Measurements from ENCODE around the gene CYTL1.

DNA sequence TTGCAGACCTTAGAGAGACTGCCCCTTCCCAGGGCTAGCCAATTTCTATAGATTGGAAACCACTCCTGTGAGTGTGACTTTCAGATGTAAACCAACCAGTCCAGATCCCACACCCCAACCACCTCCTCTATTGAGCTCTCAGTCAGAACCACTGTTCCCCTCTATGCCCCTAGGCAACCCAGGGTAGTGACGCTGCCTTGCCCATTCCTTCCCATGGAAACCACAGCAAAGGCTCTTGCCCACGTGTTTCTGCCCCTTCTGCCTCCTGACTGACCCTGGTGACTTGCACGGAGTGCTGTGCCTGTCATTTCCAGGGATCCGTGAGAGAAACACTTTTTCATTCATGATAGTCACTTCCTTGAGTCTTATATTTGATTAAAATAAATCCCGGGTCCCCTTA, 32.4 kb downstream of the CYTL1 start:
- TF ChIP-seq, protein P1, sequence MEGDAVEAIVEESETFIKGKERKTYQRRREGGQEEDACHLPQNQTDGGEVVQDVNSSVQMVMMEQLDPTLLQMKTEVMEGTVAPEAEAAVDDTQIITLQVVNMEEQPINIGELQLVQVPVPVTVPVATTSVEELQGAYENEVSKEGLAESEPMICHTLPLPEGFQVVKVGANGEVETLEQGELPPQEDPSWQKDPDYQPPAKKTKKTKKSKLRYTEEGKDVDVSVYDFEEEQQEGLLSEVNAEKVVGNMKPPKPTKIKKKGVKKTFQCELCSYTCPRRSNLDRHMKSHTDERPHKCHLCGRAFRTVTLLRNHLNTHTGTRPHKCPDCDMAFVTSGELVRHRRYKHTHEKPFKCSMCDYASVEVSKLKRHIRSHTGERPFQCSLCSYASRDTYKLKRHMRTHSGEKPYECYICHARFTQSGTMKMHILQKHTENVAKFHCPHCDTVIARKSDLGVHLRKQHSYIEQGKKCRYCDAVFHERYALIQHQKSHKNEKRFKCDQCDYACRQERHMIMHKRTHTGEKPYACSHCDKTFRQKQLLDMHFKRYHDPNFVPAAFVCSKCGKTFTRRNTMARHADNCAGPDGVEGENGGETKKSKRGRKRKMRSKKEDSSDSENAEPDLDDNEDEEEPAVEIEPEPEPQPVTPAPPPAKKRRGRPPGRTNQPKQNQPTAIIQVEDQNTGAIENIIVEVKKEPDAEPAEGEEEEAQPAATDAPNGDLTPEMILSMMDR (IDR thresholded peaks at IDR 0.05 in 8 of 11, conservative IDR thresholded peaks at IDR 0.05 in 3 of 11), result no peak
- TF ChIP-seq POLR2AphosphoS5 (IDR thresholded peaks at IDR 0.05) (no peak), POLR2A (IDR thresholded peaks at IDR 0.05) (no peak)
